Measurements from ENCODE around the gene RAX2.

- TF ChIP-seq POLR2A (IDR thresholded peaks at IDR 0.05) (no peak), POLR2AphosphoS5 (IDR thresholded peaks at IDR 0.05) (peak in 1 of 3 donors; percentile 54)
Observed at GRCh38 chr19:3813473-3814392, 41.7 kb upstream of the RAX2 start.
